OCI-LY7 (cell line): ENCODE data around the gene SPEN. TPM values are rescaled to one million over a fixed set of nuclear protein-coding genes. Genes with fewer than 3 reads are reported as not detected.

Experiments used
- BruUV-seq: library from RNA; stranded (reverse); fragments of 400-500 nt; replicated peaks from 2 replicates; lab custom pipeline; 2021; lab: Mats Ljungman, UMichigan
- CTCF ChIA-PET: fragments of 300-600 bp; sonication (Branson Sonifier 250); formaldehyde crosslinking; loops from one replicate; lab custom pipeline; 2022; ENCODE audit warnings: antibody characterized with exemption; ENCODE audit not compliant: unreplicated experiment; lab: Charles Lee
- POLR2A ChIA-PET: fragments of 300-600 bp; sonication (Branson Sonifier 250); formaldehyde crosslinking; loops from one replicate; lab custom pipeline; 2022; ENCODE audit warnings: antibody characterized with exemption; lab: Charles Lee
- DNase-seq: peaks from one replicate; pipeline ENCODE4 v3.0.0-alpha.2; 2015; ENCODE audit warnings: low spot score
- H2AFZ ChIP-seq: fragments of 200-600 bp; sonication (generic), shearing (Covaris generic); 2 replicates; pipeline ENCODE4 v1.6.1; 2014; ENCODE audit warnings: mild to moderate bottlenecking, antibody characterized with exemption, low read length, moderate library complexity
- H3K27ac ChIP-seq: fragments of 200-600 bp; sonication (generic); 2 replicates; pipeline ENCODE4 v1.5.1; 2014; ENCODE audit warnings: mixed run types, low read depth, mild to moderate bottlenecking, moderate library complexity, low read length, inconsistent platforms; ENCODE audit not compliant: poor library complexity, severe bottlenecking
- H3K36me3 ChIP-seq: fragments of 200-600 bp; sonication (generic); 2 replicates; pipeline ENCODE4 v1.6.1; 2014; ENCODE audit warnings: mild to moderate bottlenecking, antibody characterized with exemption, low read length, moderate library complexity, mixed read lengths; ENCODE audit not compliant: insufficient read depth
- H3K4me1 ChIP-seq: fragments of 200-600 bp; sonication (generic); 2 replicates; pipeline ENCODE4 v1.5.1; 2014; ENCODE audit warnings: mild to moderate bottlenecking, low read length; ENCODE audit not compliant: insufficient read depth, poor library complexity, severe bottlenecking
- H3K4me2 ChIP-seq: fragments of 200-600 bp; sonication (generic); 2 replicates; pipeline ENCODE4 v1.6.1; 2014; ENCODE audit warnings: mild to moderate bottlenecking, low read length
- H3K4me3 ChIP-seq: fragments of 200-600 bp; sonication (generic); 2 replicates; pipeline ENCODE4 v1.5.1; 2014; ENCODE audit warnings: mild to moderate bottlenecking, low read depth, low read length; ENCODE audit not compliant: poor library complexity, severe bottlenecking
- H3K79me2 ChIP-seq: fragments of 200-600 bp; sonication (generic); 2 replicates; pipeline ENCODE4 v1.6.1; 2016; ENCODE audit warnings: low read depth, mild to moderate bottlenecking, low read length, moderate library complexity, mixed read lengths; ENCODE audit not compliant: insufficient read depth
- H3K9me2 ChIP-seq: fragments of 200-600 bp; sonication (generic); 2 replicates; pipeline ENCODE4 v1.6.1; 2016; ENCODE audit warnings: mild to moderate bottlenecking, low read length, mixed read lengths; ENCODE audit not compliant: insufficient read depth
- H3K9me3 ChIP-seq: fragments of 200-600 bp; sonication (generic); 2 replicates; pipeline ENCODE4 v1.6.1; 2014; ENCODE audit warnings: mild to moderate bottlenecking, mixed run types, low read length, mixed read lengths
- H4K20me1 ChIP-seq: fragments of 200-600 bp; sonication (generic); 2 replicates; pipeline ENCODE4 v1.6.1; 2014; ENCODE audit warnings: mild to moderate bottlenecking, antibody characterized with exemption, low read length, moderate library complexity, mixed read lengths; ENCODE audit not compliant: insufficient read depth
- EZH2phosphoT487 ChIP-seq: fragments of 200-600 bp; sonication (generic); IDR thresholded peaks from 2 replicates; pipeline ENCODE4 v1.6.1; 2018; ENCODE audit warnings: low read depth, borderline replicate concordance, mild to moderate bottlenecking, mixed run types, antibody characterized with exemption, low read length, moderate library complexity, mixed read lengths
- intact Hi-C: fragments of 100-400 bp; cut with micrococcal nuclease; formaldehyde crosslinking; loops from one replicate; pipeline ENCODE4 v1.10.0; 2022; ENCODE audit not compliant: unreplicated experiment
- total RNA-seq, 2 experiments: library from RNA; depleted of rRNA in 1 of 2; stranded (reverse); fragments of >200 nt in 1 of 2; shearing (Covaris generic) in 1 of 2; gene quantifications; 2 replicates each; pipeline ENCODE4 v1.2.3, GENCODE V29; 2014 to 2022
- TF ChIP-seq, protein P1 (sequence below): fragments of 200-600 bp; sonication (generic); conservative IDR thresholded peaks from 2 replicates; pipeline ENCODE4 v1.5.1; 2014; ENCODE audit warnings: mild to moderate bottlenecking, antibody characterized with exemption, low read length, moderate library complexity, mixed read lengths

The SPEN gene
- total RNA-seq, 2 experiments from 2014 or later: 40.7 to 87.1 TPM

GRCh38 chr1:15946571-15947381 is 99.3 kb downstream of the SPEN start:
- no peaks in the 10 kb centered on the region; the same call in 1 of the 2 replicates for H3K79me2 ChIP-seq
- peaks cover 85% of the 10 kb centered on the region for H3K36me3 ChIP-seq
- no peaks in the 10 kb centered on the region for H3K9me3 ChIP-seq
- DNase-seq: no peak
- ChIA-PET CTCF (no interaction called here), POLR2A (no interaction called here)
- H3K4me3 ChIP-seq: no peak overlapping the region
- H3K27ac ChIP-seq: no peak overlapping the region
- H3K9me2 ChIP-seq: no peaks in the 10 kb centered on the region
- intact Hi-C loops: no loop called here
- H2AFZ ChIP-seq: no peak overlapping the region
- no peak overlapping the region for H3K4me2 ChIP-seq
- peaks cover 42% of the 10 kb centered on the region for H3K4me1 ChIP-seq
- H4K20me1 ChIP-seq: 0 out of 2 replicates have a peak, but pooled peaks cover 10% of the 10 kb centered on the region
- BruUV-seq: no TSS peak
- TF ChIP-seq, protein P1, sequence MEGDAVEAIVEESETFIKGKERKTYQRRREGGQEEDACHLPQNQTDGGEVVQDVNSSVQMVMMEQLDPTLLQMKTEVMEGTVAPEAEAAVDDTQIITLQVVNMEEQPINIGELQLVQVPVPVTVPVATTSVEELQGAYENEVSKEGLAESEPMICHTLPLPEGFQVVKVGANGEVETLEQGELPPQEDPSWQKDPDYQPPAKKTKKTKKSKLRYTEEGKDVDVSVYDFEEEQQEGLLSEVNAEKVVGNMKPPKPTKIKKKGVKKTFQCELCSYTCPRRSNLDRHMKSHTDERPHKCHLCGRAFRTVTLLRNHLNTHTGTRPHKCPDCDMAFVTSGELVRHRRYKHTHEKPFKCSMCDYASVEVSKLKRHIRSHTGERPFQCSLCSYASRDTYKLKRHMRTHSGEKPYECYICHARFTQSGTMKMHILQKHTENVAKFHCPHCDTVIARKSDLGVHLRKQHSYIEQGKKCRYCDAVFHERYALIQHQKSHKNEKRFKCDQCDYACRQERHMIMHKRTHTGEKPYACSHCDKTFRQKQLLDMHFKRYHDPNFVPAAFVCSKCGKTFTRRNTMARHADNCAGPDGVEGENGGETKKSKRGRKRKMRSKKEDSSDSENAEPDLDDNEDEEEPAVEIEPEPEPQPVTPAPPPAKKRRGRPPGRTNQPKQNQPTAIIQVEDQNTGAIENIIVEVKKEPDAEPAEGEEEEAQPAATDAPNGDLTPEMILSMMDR: no peak
- no peak for TF ChIP-seq EZH2phosphoT487

DNA sequence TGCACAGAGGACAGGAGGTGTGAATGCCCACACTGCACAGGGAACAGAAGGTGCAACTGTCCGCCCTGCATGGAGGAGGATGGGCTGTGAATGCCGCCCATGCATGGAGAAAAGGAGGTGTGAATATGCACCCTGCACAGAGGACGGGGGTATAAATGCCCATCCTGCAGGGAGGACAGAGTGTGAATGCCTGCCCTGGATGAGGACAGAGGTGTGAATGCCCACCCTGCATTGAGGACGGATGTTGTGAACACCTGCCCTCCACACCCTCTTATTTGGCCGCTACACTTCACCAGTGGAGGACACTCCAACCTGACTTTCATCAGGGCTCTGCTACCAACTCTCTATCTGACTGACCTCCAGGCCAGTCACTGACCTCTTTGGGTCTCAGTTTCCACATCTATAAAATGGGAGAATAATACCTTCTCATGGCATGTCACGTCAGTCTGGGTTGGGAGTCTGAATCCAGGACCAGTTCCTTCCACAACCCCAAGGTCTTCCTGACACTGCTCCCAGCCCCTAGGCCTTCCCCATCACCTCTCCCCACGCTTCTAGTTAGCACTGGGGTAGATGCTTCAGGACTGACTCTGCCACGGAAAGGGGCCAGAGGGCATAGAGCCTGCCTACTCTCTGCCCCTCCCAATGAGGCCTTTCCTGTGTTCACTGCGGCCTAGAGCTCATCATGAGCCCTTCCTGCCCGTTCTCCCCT is 100.0 kb downstream of the SPEN start:
- ChIA-PET CTCF (no interaction called here), POLR2A (no interaction called here)
- BruUV-seq: no TSS peak
- intact Hi-C loops: loop anchor here (2.0 kb wide), 1 partner anchor 27 kb away; no protein-coding TSS in a partner anchor
- H3K36me3 ChIP-seq: peaks cover 85% of the 10 kb centered on the region
- no peak for TF ChIP-seq EZH2phosphoT487
- TF ChIP-seq, protein P1: no peak
- no peaks in the 10 kb centered on the region for H3K9me2 ChIP-seq
- H3K79me2 ChIP-seq: no peaks in the 10 kb centered on the region; the same call in 1 of the 2 replicates
- no peak for DNase-seq
- no peak overlapping the region for H3K4me2 ChIP-seq
- H4K20me1 ChIP-seq: 0 out of 2 replicates have a peak, but pooled peaks cover 10% of the 10 kb centered on the region
- no peak overlapping the region for H2AFZ ChIP-seq
- no peaks in the 10 kb centered on the region for H3K9me3 ChIP-seq
- H3K27ac ChIP-seq: no peak overlapping the region
- H3K4me1 ChIP-seq: peaks cover 42% of the 10 kb centered on the region
- H3K4me3 ChIP-seq: no peak overlapping the region
